Lung (tissue), 12 donors: ENCODE data around the gene NR2C1. TPM values are rescaled to one million over a fixed set of nuclear protein-coding genes. Genes with fewer than 3 reads are reported as not detected.

Experiments
- ATAC-seq: fragments of 200-7000 bp; cut with Tn5 transposase; one replicate; pipeline ENCODE4 v1.9.1; 2020; ENCODE audit warnings: moderate number of reproducible peaks; ENCODE audit not compliant: insufficient read depth, low FRiP score
- DNase-seq, 3 donors: peaks; one replicate each; pipeline ENCODE4 v3.0.0-alpha.2; 2013 to 2017
- H3K27ac ChIP-seq, 2 donors: one replicate each; pipeline ENCODE4 v1.5.1; 2013; ENCODE audit warnings: mild to moderate bottlenecking in 2 of 2, moderate library complexity in 2 of 2, control low read depth in 1 of 2, inconsistent platforms in 1 of 2, low read depth in 1 of 2, low read length in 1 of 2
- H3K27me3 ChIP-seq, 3 donors: one replicate each; pipeline ENCODE4 v1.5.1; 2013; ENCODE audit warnings: low read length in 2 of 3; ENCODE audit not compliant: control insufficient read depth in 3 of 3, insufficient read depth in 3 of 3
- H3K36me3 ChIP-seq, 4 donors: one replicate each; pipeline ENCODE4 v1.5.1; 2013; ENCODE audit warnings: low read length in 4 of 4, mild to moderate bottlenecking in 1 of 4, moderate library complexity in 1 of 4; ENCODE audit not compliant: control insufficient read depth in 4 of 4, insufficient read depth in 4 of 4
- H3K4me1 ChIP-seq, 5 donors: one replicate each; pipeline ENCODE4 v1.5.1; 2013; ENCODE audit warnings: low read length in 5 of 5, mild to moderate bottlenecking in 2 of 5, moderate library complexity in 1 of 5; ENCODE audit not compliant: control insufficient read depth in 5 of 5, insufficient read depth in 5 of 5
- H3K4me3 ChIP-seq: one replicate; pipeline ENCODE4 v1.5.1; 2013; ENCODE audit warnings: mild to moderate bottlenecking, control low read depth, moderate library complexity
- H3K9ac ChIP-seq, 2 donors: one replicate each; pipeline ENCODE4 v1.5.1; 2013; ENCODE audit warnings: low read length in 2 of 2, control low read depth in 1 of 2; ENCODE audit not compliant: insufficient read depth in 1 of 2
- H3K9me3 ChIP-seq, 4 donors: one replicate each; pipeline ENCODE4 v1.5.1; 2013; ENCODE audit warnings: low read length in 3 of 4, mild to moderate bottlenecking in 1 of 4, moderate library complexity in 1 of 4; ENCODE audit not compliant: control insufficient read depth in 4 of 4, insufficient read depth in 3 of 4
- WGBS, 2 donors: extraction: QIAGEN DNeasy Blood & Tissue Kit; methylation state at CpG; one replicate each; pipeline ENCODE4 v1.1.7; 2013; 5-methylcytosine and 5-hydroxymethylcytosine counted together
- polyA plus RNA-seq, 2 donors: library from polyadenylated mRNA; stranded (reverse); fragments of 200-250 nt; gene quantifications; one replicate each; pipeline ENCODE4 v1.2.1, GENCODE V29; 2013
- total RNA-seq, 2 donors: library from RNA; depleted of rRNA in 1 of 2; stranded (reverse); fragments of >200 nt in 1 of 2; gene quantifications; one replicate each; pipeline ENCODE4 v1.2.1, GENCODE V29; 2014 to 2021
- TF ChIP-seq, protein P1 (sequence below): IDR thresholded peaks from 2 replicates; pipeline ENCODE4 v1.5.1; 2012; ENCODE audit warnings: mild to moderate bottlenecking; ENCODE audit errors: control extremely low read depth, extremely low read depth
- donor health status: control.
- donor health status: control.
- donor health status: Bipolar disorder and iron deficiency.
- donor health status: healthy.
- donor health status: DM: yes; HTN: yes; CAD: no.

NR2C1 gene
- total and polyA plus RNA-seq, 4 donors, result 8.6 to 85.2 (median 51.3) TPM

- H3K27me3 ChIP-seq, result no peaks in the 10 kb centered on the region
- no peak overlapping the region for H3K9ac ChIP-seq
- no peak overlapping the region for H3K27ac ChIP-seq
- ATAC-seq (no peak), DNase-seq (no peak)
- no peak overlapping the region for H3K4me3 ChIP-seq
- H3K36me3 ChIP-seq, result peaks cover 12 to 37% (median 14%) of the 10 kb centered on the region in 4 donors
- 95% methylated on average over 7 of the region's 7 CpGs for WGBS, 2 donors
- TF ChIP-seq, protein P1, sequence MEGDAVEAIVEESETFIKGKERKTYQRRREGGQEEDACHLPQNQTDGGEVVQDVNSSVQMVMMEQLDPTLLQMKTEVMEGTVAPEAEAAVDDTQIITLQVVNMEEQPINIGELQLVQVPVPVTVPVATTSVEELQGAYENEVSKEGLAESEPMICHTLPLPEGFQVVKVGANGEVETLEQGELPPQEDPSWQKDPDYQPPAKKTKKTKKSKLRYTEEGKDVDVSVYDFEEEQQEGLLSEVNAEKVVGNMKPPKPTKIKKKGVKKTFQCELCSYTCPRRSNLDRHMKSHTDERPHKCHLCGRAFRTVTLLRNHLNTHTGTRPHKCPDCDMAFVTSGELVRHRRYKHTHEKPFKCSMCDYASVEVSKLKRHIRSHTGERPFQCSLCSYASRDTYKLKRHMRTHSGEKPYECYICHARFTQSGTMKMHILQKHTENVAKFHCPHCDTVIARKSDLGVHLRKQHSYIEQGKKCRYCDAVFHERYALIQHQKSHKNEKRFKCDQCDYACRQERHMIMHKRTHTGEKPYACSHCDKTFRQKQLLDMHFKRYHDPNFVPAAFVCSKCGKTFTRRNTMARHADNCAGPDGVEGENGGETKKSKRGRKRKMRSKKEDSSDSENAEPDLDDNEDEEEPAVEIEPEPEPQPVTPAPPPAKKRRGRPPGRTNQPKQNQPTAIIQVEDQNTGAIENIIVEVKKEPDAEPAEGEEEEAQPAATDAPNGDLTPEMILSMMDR, result no peak
- H3K9me3 ChIP-seq, result no peaks in the 10 kb centered on the region
- H3K4me1 ChIP-seq, result peaks cover 0 to 3% (median 0%) of the 10 kb centered on the region in 5 donors
These were observed 7.1 kb downstream of the NR2C1 start for GRCh38 chr12:95066091-95066855.

GRCh38 chr12:95060951-95061350, 12.5 kb downstream of the NR2C1 start:
- no peak for ATAC-seq
- no peaks in the 10 kb centered on the region for H3K4me1 ChIP-seq
- H3K9me3 ChIP-seq, result no peaks in the 10 kb centered on the region
- no peaks in the 10 kb centered on the region for H3K27me3 ChIP-seq
- peaks cover 13 to 37% (median 22%) of the 10 kb centered on the region in 4 donors for H3K36me3 ChIP-seq
- H3K27ac ChIP-seq, result no peak overlapping the region
- WGBS, 2 donors, result 92 to 100% methylated on average over 1 of the region's 1 CpG
- no peak for DNase-seq
- H3K9ac ChIP-seq, result no peak overlapping the region
- no peak overlapping the region for H3K4me3 ChIP-seq
- TF ChIP-seq, protein P1, result no peak

- H3K36me3 ChIP-seq, result peaks cover 15 to 42% (median 26%) of the 10 kb centered on the region in 4 donors
These were observed 13.4 kb downstream of the NR2C1 start for GRCh38 chr12:95059984-95060383.

More at GRCh38 chr12:95059984-95060383, 13.4 kb downstream of the NR2C1 start:
- no peak overlapping the region for H3K4me3 ChIP-seq
- H3K27ac ChIP-seq, result no peak overlapping the region
- no peak overlapping the region for H3K9ac ChIP-seq
- peaks cover 0 to 3% (median 0%) of the 10 kb centered on the region in 5 donors for H3K4me1 ChIP-seq
- H3K27me3 ChIP-seq, result no peaks in the 10 kb centered on the region
- ATAC-seq, result no peak
- DNase-seq, result no peak
- no peaks in the 10 kb centered on the region for H3K9me3 ChIP-seq
- TF ChIP-seq, protein P1, result no peak
- WGBS, 2 donors, result 87 to 97% methylated on average over 4 of the region's 4 CpGs
